ENCODE data around the gene GALNT10. TPM values are rescaled to one million over a fixed set of nuclear protein-coding genes. Genes with fewer than 3 reads are reported as not detected.

GALNT10 gene
- total and polyA plus RNA-seq, 2 of the 8 experiments (the other 6 are each of a cell fraction or from before 2014, with no cell fraction given) = 4.6 to 15.5 TPM

DNA sequence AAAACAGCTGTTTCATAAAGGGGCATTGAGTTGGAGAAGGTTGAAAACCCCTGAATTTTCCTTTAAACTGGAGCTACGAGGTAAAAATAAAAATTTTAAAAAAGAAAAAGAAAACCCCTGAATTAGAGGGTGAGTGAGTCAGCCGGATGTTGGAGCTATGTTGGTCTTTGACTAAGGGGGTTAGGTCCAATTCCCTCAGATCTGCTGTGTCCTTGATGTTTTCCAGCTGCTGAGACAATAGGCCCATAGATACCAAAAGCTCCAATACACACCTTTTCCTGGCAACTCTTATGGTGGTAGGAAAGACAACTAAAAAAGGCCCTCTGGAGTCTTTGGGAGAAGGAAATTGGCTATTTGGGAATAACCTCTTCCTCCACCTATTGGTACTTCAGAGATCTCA lies 175.8 kb downstream of the GALNT10 start:
- CTCF ChIA-PET (ENCODE audit: partially characterized antibody) = interaction anchor here (0.8 kb wide), 1 partner anchor 38 kb away, joined by 4 read pairs; no protein-coding TSS in a partner anchor
- H3K56ac ChIP-seq (replicated peaks; ENCODE audit: insufficient read length, low read depth, low read length) = no peak overlapping the region
- H3K79me2 ChIP-seq (ENCODE audit: control insufficient read depth in 1 of 2, insufficient read depth in 2 of 2, low read length in 2 of 2) = no peaks in the 10 kb centered on the region
- H2AFZ ChIP-seq (ENCODE audit: low read length) = no peak overlapping the region
- H2BK15ac ChIP-seq (ENCODE audit: low read length) = no peak overlapping the region
- H3K4ac ChIP-seq (replicated peaks; ENCODE audit: insufficient read length, low read depth, low read length) = no peak overlapping the region
- no peaks in the 10 kb centered on the region for H3K23me2 ChIP-seq (ENCODE audit: low read depth, low read length)
- H3K23ac ChIP-seq (ENCODE audit: insufficient read length) = no peak overlapping the region
- no peak overlapping the region for H3K9ac ChIP-seq (replicated peaks in 1 of 4; ENCODE audit: extremely low read depth in 1 of 4, low read depth in 3 of 4, low read length in 3 of 4)
- no peaks in the 10 kb centered on the region for H3K79me1 ChIP-seq (ENCODE audit: low read depth, low read length)
- H2BK120ac ChIP-seq (replicated peaks; ENCODE audit: low read depth, low read length) = no peak overlapping the region
- H3K4me2 ChIP-seq (ENCODE audit: insufficient read depth in 1 of 2, low read depth in 2 of 2, low read length in 2 of 2) = no peak overlapping the region
- H3K14ac ChIP-seq (ENCODE audit: insufficient read length) = no peak overlapping the region
- DNase-seq (ENCODE audit: low read depth in 1 of 2, low spot score in 2 of 2) (no peak), FAIRE-seq (no peak)
- 0 out of 7 replicates have a peak, but pooled peaks cover 0 to 2% (median 0%) of the 10 kb centered on the region in 4 experiments for H3K27me3 ChIP-seq (replicated peaks in 1 of 4; ENCODE audit: control insufficient read depth in 3 of 4, extremely low read depth in 1 of 4, insufficient read depth in 3 of 4, low read length in 3 of 4)
- no peak overlapping the region for H2BK20ac ChIP-seq (ENCODE audit: low read length)
- H2BK5ac ChIP-seq (ENCODE audit: low read depth, low read length) = no peak overlapping the region
- no peak overlapping the region for H3K4me3 ChIP-seq (ENCODE audit: extremely low read depth in 1 of 4, insufficient read depth in 2 of 4, low read depth in 3 of 4, low read length in 4 of 4)
- H3K18ac ChIP-seq (ENCODE audit: extremely low read depth, low read length) = no peak overlapping the region
- POLR2A ChIA-PET (ENCODE audit: partially characterized antibody) = interaction anchor here (1.7 kb wide), 1 partner anchor 17 kb away, joined by 4 read pairs; no protein-coding TSS in a partner anchor
- H3K9me3 ChIP-seq (ENCODE audit: insufficient read depth in 2 of 2, low read depth in 1 of 2, low read length in 1 of 2) = no peaks in the 10 kb centered on the region
- H3K36me3 ChIP-seq (ENCODE audit: control insufficient read depth in 2 of 4, insufficient read depth in 4 of 4, low read length in 3 of 4) = no peaks in the 10 kb centered on the region
- no peak overlapping the region for H4K8ac ChIP-seq (ENCODE audit: extremely low read depth, insufficient read depth, low read length)
- H3K27ac ChIP-seq (ENCODE audit: low read depth, low read length) = no peak overlapping the region
- H2BK12ac ChIP-seq (ENCODE audit: low read depth, low read length) = no peak overlapping the region
- no peak overlapping the region for H4K91ac ChIP-seq (replicated peaks; ENCODE audit: insufficient read length, low read length)
- H4K20me1 ChIP-seq (replicated peaks in 1 of 2; ENCODE audit: control insufficient read depth in 1 of 2, insufficient read depth in 2 of 2, low read length in 2 of 2) = no peaks in the 10 kb centered on the region
- H3K4me1 ChIP-seq (replicated peaks in 1 of 4; ENCODE audit: control insufficient read depth in 3 of 4, insufficient read depth in 4 of 4, low read length in 3 of 4) = peaks cover 6 to 11% (median 9%) of the 10 kb centered on the region in 4 experiments; a peak in 6 of 7 replicates
- H2AK5ac ChIP-seq (ENCODE audit: low read depth, low read length) = no peak overlapping the region
- no peak overlapping the region for H4K5ac ChIP-seq (ENCODE audit: insufficient read length, low read depth, low read length)
- 100% methylated on average over 2 of the region's 2 CpGs; no CpG with 5 or more reads in 1 of the 2 experiments for WGBS, 2 experiments (ENCODE audit: extremely low coverage in 1 of 2, insufficient coverage in 1 of 2, insufficient read length in 1 of 2, insufficient replicate concordance in 2 of 2, low coverage in 1 of 2, low lambda C conversion rate in 2 of 2, missing lambda C conversion rate in 1 of 2)
- TF ChIP-seq MAFK (IDR thresholded peaks at IDR 0.05; ENCODE audit: low read depth, low read length) = no peak
- TF ChIP-seq SIX5 (IDR thresholded peaks at IDR 0.05; ENCODE audit: low read depth, low read length) = no peak
- no peak for TF ChIP-seq SAP30 (IDR thresholded peaks at IDR 0.05; ENCODE audit: insufficient read depth, insufficient replicate concordance, low read length)
- no peak for TF ChIP-seq TAF7 (optimal IDR thresholded peaks at IDR 0.05; ENCODE audit: borderline replicate concordance, low read depth, low read length)
- TF ChIP-seq, protein P1, sequence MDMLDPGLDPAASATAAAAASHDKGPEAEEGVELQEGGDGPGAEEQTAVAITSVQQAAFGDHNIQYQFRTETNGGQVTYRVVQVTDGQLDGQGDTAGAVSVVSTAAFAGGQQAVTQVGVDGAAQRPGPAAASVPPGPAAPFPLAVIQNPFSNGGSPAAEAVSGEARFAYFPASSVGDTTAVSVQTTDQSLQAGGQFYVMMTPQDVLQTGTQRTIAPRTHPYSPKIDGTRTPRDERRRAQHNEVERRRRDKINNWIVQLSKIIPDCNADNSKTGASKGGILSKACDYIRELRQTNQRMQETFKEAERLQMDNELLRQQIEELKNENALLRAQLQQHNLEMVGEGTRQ (IDR thresholded peaks at IDR 0.05; ENCODE audit: low read length) = no peak
- TF ChIP-seq NRF1 (IDR thresholded peaks at IDR 0.05; ENCODE audit: low read depth, low read length) = no peak
- TF ChIP-seq CTBP2 (IDR thresholded peaks at IDR 0.05; ENCODE audit: borderline replicate concordance, insufficient read depth, insufficient read length, low read length) = no peak
- no peak for TF ChIP-seq HDAC6 (IDR thresholded peaks at IDR 0.05; ENCODE audit: low read depth, low read length)
- TF ChIP-seq CHD1 (IDR thresholded peaks at IDR 0.05; ENCODE audit: low read depth, low read length) = no peak
- TF ChIP-seq JUN (IDR thresholded peaks at IDR 0.05; ENCODE audit: low read depth, low read length) = no peak
- no peak for TF ChIP-seq TEAD4 (IDR thresholded peaks at IDR 0.05; ENCODE audit: low read depth, low read length)
- no peak for TF ChIP-seq BRCA1 (IDR thresholded peaks at IDR 0.05; ENCODE audit: low read depth, low read length)
- no peak for TF ChIP-seq EGR1 (IDR thresholded peaks at IDR 0.05; ENCODE audit: borderline replicate concordance, low read depth, low read length)
